GM23338 (cell line): Measurements from ENCODE around the gene C9orf57. TPM values are rescaled to one million over a fixed set of nuclear protein-coding genes. Genes with fewer than 3 reads are reported as not detected.
"Not testable (repeated sequence)": the region's sequence is repeated elsewhere in the genome, so short reads cannot be mapped to it uniquely, and the experiment has no call there.

ENCODE experiments used
- ATAC-seq: fragments of 200-7000 bp; cut with Tn5 transposase; 3 replicates; pipeline ENCODE4 v1.9.1; 2020
- DNase-seq: peaks from one replicate; pipeline ENCODE4 v3.0.0-alpha.2; 2015; ENCODE audit warnings: low spot score
- H2AFZ ChIP-seq: fragments of 200-600 bp; sonication (generic); 2 replicates; pipeline ENCODE4 v1.8.0; 2016; ENCODE audit warnings: antibody characterized with exemption, mild to moderate bottlenecking, moderate library complexity
- H3F3A ChIP-seq: fragments of 200-600 bp; sonication (generic); replicated peaks from 2 replicates; pipeline ENCODE4 v1.8.0; 2017; ENCODE audit warnings: antibody characterized with exemption, mixed run types, low read depth
- H3K27ac ChIP-seq: fragments of 200-600 bp; sonication (generic); 2 replicates; pipeline ENCODE4 v1.6.1; 2016; ENCODE audit warnings: low read depth
- H3K27me3 ChIP-seq: fragments of 200-600 bp; sonication (generic); 2 replicates; pipeline ENCODE4 v1.8.0; 2016; ENCODE audit warnings: mild to moderate bottlenecking, mixed run types, moderate library complexity; ENCODE audit not compliant: insufficient read depth
- H3K36me3 ChIP-seq: fragments of 200-600 bp; sonication (generic); 2 replicates; pipeline ENCODE4 v1.8.0; 2016; ENCODE audit warnings: mild to moderate bottlenecking; ENCODE audit not compliant: insufficient read depth
- H3K4me1 ChIP-seq: fragments of 200-600 bp; sonication (generic); 2 replicates; pipeline ENCODE4 v1.8.0; 2016; ENCODE audit warnings: mild to moderate bottlenecking, moderate library complexity; ENCODE audit not compliant: insufficient read depth
- H3K4me2 ChIP-seq: fragments of 200-600 bp; sonication (generic); 2 replicates; pipeline ENCODE4 v1.7.1; 2017; ENCODE audit warnings: mixed run types
- H3K4me3 ChIP-seq: fragments of 200-600 bp; sonication (generic); 2 replicates; pipeline ENCODE4 v1.6.1; 2016; ENCODE audit warnings: mixed run types
- H3K79me2 ChIP-seq: fragments of 200-600 bp; sonication (generic); replicated peaks from 2 replicates; pipeline ENCODE4 v1.8.0; 2017; ENCODE audit warnings: mild to moderate bottlenecking; ENCODE audit not compliant: insufficient read depth
- H3K9me2 ChIP-seq: fragments of 200-600 bp; sonication (generic); 2 replicates; pipeline ENCODE4 v1.8.0; 2017; ENCODE audit not compliant: insufficient read depth
- H4K20me1 ChIP-seq: fragments of 200-600 bp; sonication (generic); replicated peaks from 2 replicates; pipeline ENCODE4 v1.8.0; 2017; ENCODE audit warnings: mild to moderate bottlenecking; ENCODE audit not compliant: insufficient read depth
- H3K27ac Mint-ChIP-seq: 2 replicates; pipeline ENCODE4 v1.8.0; 2020; ENCODE audit warnings: inconsistent platforms, mild to moderate bottlenecking, moderate library complexity, mixed read lengths
- H3K27me3 Mint-ChIP-seq: 3 replicates; pipeline ENCODE4 v1.8.0; 2022; ENCODE audit warnings: low read depth, mild to moderate bottlenecking, moderate library complexity, mixed read lengths, inconsistent platforms; ENCODE audit not compliant: insufficient read depth, poor library complexity
- H3K36me3 Mint-ChIP-seq: 3 replicates; pipeline ENCODE4 v1.8.0; 2021; ENCODE audit warnings: low read depth, mild to moderate bottlenecking, inconsistent platforms, moderate library complexity, mixed read lengths
- H3K4me1 Mint-ChIP-seq: 3 replicates; pipeline ENCODE4 v1.8.0; 2020; ENCODE audit warnings: mild to moderate bottlenecking, inconsistent platforms, mixed read lengths
- H3K4me3 Mint-ChIP-seq: 3 replicates; pipeline ENCODE4 v1.8.0; 2021; ENCODE audit warnings: moderate library complexity, mild to moderate bottlenecking, inconsistent platforms, mixed read lengths
- H3K9me3 Mint-ChIP-seq: 3 replicates; pipeline ENCODE4 v1.8.0; 2020; ENCODE audit warnings: moderate library complexity, mild to moderate bottlenecking, inconsistent platforms, mixed read lengths
- EZH2 ChIP-seq: fragments of 200-600 bp; sonication (generic); IDR thresholded peaks from one replicate; pipeline ENCODE4 v1.8.0; 2017; ENCODE audit warnings: antibody characterized with exemption, mild to moderate bottlenecking, low read depth; ENCODE audit not compliant: unreplicated experiment
- STAT1 ChIP-seq: IDR thresholded peaks from one replicate; pipeline ENCODE4 v1.6.1; 2016; ENCODE audit warnings: antibody characterized with exemption; ENCODE audit not compliant: unreplicated experiment
- ZNF114 ChIP-seq: fragments of 250-450 bp; sonication (Bioruptor Pico); IDR thresholded peaks from 2 replicates; pipeline ENCODE4 v1.5.0; 2020; ENCODE audit warnings: mild to moderate bottlenecking, moderate library complexity
- ZNF331 ChIP-seq: fragments of 250-450 bp; sonication (Bioruptor Pico); IDR thresholded peaks from 2 replicates; pipeline ENCODE4 v1.5.0; 2020; ENCODE audit warnings: low read depth, mild to moderate bottlenecking, moderate library complexity
- polyA plus RNA-seq: library from polyadenylated mRNA; unstranded; fragments of >200 nt; fragmentation: Nextera tagmentation; extraction: Ambion mirVana; gene quantifications from 2 replicates; pipeline ENCODE4 v1.2.1, GENCODE V29; 2016
- total RNA-seq: library from RNA; depleted of rRNA; stranded (reverse); fragments of >200 nt; shearing (Covaris generic); gene quantifications from 2 replicates; pipeline ENCODE4 v1.2.3, GENCODE V29; 2014
- TF ChIP-seq, protein P1 (sequence below): fragments of 250-450 bp; sonication (Bioruptor Pico); IDR thresholded peaks from 2 replicates; pipeline ENCODE4 v1.5.0; 2020; ENCODE audit warnings: mild to moderate bottlenecking, moderate library complexity
- TF ChIP-seq, protein P2 (sequence below), 2 experiments: fragments of 200-600 bp in 1 of 2; sonication (generic) in 1 of 2; conservative IDR thresholded peaks; 2 replicates each; pipeline versions ENCODE4 v1.5.1 to v1.6.1; 2016 to 2017; ENCODE audit warnings: antibody characterized with exemption in 2 of 2, low read depth in 2 of 2, mild to moderate bottlenecking in 2 of 2, moderate library complexity in 1 of 2

C9orf57 gene
- total and polyA plus RNA-seq, 2 experiments from 2014 or later, result not detected

DNA sequence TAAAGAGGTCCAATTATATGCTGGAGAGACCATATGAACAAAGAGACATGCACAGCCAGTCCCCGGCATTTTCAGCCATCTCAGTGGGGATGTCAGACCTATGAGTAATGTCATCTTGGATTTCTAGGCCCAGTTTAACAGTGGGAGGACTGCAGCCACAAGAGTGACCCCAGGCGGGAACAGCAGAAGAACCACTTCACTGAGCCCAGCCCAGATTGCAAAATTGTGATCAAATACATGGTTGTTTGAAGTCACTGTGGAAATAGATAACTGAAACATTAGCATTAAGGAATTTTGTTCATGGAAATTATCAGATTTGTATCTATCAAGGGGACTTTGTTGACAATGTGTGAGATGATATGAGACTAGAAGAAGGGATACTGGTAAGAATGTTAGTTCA lies 42.1 kb upstream of the C9orf57 start:
- Histone ChIP-seq H3K27ac (no peak overlapping the region), H3K36me3 (no peaks in the 10 kb centered on the region), H3K9me2 (no peaks in the 10 kb centered on the region), H2AFZ (no peak overlapping the region), H3K4me1 (no peaks in the 10 kb centered on the region), H3K4me3 (no peak overlapping the region), H4K20me1 (no peaks in the 10 kb centered on the region), H3K27me3 (no peaks in the 10 kb centered on the region), H3K4me2 (no peak overlapping the region), H3K79me2 (no peaks in the 10 kb centered on the region), H3F3A (no peaks in the 10 kb centered on the region)
- H3K9me3 Mint-ChIP-seq, result peaks cover 9% of the 10 kb centered on the region
- ATAC-seq (no peak), DNase-seq (no peak)
- no peaks in the 10 kb centered on the region for H3K4me1 Mint-ChIP-seq
- H3K36me3 Mint-ChIP-seq, result no peaks in the 10 kb centered on the region
- H3K4me3 Mint-ChIP-seq, result no peak overlapping the region
- no peak overlapping the region for H3K27ac Mint-ChIP-seq
- peaks cover 5% of the 10 kb centered on the region for H3K27me3 Mint-ChIP-seq
- TF ChIP-seq ZNF331 (CRISPR knock-in tag), result peak; percentile 78
- TF ChIP-seq, protein P1, sequence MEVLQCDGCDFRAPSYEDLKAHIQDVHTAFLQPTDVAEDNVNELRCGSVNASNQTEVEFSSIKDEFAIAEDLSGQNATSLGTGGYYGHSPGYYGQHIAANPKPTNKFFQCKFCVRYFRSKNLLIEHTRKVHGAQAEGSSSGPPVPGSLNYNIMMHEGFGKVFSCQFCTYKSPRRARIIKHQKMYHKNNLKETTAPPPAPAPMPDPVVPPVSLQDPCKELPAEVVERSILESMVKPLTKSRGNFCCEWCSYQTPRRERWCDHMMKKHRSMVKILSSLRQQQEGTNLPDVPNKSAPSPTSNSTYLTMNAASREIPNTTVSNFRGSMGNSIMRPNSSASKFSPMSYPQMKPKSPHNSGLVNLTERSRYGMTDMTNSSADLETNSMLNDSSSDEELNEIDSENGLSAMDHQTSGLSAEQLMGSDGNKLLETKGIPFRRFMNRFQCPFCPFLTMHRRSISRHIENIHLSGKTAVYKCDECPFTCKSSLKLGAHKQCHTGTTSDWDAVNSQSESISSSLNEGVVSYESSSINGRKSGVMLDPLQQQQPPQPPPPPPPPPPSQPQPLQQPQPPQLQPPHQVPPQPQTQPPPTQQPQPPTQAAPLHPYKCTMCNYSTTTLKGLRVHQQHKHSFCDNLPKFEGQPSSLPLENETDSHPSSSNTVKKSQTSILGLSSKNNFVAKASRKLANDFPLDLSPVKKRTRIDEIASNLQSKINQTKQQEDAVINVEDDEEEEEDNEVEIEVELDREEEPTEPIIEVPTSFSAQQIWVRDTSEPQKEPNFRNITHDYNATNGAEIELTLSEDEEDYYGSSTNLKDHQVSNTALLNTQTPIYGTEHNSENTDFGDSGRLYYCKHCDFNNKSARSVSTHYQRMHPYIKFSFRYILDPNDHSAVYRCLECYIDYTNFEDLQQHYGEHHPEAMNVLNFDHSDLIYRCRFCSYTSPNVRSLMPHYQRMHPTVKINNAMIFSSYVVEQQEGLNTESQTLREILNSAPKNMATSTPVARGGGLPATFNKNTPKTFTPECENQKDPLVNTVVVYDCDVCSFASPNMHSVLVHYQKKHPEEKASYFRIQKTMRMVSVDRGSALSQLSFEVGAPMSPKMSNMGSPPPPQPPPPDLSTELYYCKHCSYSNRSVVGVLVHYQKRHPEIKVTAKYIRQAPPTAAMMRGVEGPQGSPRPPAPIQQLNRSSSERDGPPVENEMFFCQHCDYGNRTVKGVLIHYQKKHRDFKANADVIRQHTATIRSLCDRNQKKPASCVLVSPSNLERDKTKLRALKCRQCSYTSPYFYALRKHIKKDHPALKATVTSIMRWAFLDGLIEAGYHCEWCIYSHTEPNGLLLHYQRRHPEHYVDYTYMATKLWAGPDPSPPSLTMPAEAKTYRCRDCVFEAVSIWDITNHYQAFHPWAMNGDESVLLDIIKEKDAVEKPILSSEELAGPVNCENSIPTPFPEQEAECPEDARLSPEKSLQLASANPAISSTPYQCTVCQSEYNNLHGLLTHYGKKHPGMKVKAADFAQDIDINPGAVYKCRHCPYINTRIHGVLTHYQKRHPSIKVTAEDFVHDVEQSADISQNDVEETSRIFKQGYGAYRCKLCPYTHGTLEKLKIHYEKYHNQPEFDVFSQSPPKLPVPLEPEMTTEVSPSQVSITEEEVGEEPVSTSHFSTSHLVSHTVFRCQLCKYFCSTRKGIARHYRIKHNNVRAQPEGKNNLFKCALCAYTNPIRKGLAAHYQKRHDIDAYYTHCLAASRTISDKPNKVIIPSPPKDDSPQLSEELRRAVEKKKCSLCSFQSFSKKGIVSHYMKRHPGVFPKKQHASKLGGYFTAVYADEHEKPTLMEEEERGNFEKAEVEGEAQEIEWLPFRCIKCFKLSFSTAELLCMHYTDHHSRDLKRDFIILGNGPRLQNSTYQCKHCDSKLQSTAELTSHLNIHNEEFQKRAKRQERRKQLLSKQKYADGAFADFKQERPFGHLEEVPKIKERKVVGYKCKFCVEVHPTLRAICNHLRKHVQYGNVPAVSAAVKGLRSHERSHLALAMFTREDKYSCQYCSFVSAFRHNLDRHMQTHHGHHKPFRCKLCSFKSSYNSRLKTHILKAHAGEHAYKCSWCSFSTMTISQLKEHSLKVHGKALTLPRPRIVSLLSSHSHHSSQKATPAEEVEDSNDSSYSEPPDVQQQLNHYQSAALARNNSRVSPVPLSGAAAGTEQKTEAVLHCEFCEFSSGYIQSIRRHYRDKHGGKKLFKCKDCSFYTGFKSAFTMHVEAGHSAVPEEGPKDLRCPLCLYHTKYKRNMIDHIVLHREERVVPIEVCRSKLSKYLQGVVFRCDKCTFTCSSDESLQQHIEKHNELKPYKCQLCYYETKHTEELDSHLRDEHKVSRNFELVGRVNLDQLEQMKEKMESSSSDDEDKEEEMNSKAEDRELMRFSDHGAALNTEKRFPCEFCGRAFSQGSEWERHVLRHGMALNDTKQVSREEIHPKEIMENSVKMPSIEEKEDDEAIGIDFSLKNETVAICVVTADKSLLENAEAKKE (CRISPR knock-in tag), result no peak
- no peak for TF ChIP-seq STAT1
- no peak for TF ChIP-seq EZH2
- TF ChIP-seq, protein P2, sequence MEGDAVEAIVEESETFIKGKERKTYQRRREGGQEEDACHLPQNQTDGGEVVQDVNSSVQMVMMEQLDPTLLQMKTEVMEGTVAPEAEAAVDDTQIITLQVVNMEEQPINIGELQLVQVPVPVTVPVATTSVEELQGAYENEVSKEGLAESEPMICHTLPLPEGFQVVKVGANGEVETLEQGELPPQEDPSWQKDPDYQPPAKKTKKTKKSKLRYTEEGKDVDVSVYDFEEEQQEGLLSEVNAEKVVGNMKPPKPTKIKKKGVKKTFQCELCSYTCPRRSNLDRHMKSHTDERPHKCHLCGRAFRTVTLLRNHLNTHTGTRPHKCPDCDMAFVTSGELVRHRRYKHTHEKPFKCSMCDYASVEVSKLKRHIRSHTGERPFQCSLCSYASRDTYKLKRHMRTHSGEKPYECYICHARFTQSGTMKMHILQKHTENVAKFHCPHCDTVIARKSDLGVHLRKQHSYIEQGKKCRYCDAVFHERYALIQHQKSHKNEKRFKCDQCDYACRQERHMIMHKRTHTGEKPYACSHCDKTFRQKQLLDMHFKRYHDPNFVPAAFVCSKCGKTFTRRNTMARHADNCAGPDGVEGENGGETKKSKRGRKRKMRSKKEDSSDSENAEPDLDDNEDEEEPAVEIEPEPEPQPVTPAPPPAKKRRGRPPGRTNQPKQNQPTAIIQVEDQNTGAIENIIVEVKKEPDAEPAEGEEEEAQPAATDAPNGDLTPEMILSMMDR (conservative IDR thresholded peaks at IDR 0.05; ENCODE audit: low read depth in 2 of 2), result no peak
- TF ChIP-seq ZNF114, result no peak

- ATAC-seq, H3K4me1 Mint-ChIP-seq, H3K9me2 ChIP-seq, H3K27me3 ChIP-seq, H3K4me1 ChIP-seq, DNase-seq, H3K27me3 Mint-ChIP-seq, H3K9me3 Mint-ChIP-seq, H3K4me3 ChIP-seq, H3K4me2 ChIP-seq, H3K79me2 ChIP-seq, H3K27ac ChIP-seq, H3F3A ChIP-seq, H3K36me3 ChIP-seq, H4K20me1 ChIP-seq, H2AFZ ChIP-seq, H3K36me3 Mint-ChIP-seq, H3K27ac Mint-ChIP-seq, H3K4me3 Mint-ChIP-seq: not testable (repeated sequence)
These were observed 35.1 kb upstream of the C9orf57 start for GRCh38 chr9:72095520-72095919.
